GM18861 (cell line): ENCODE measurements around the gene ZNF391.
"Not testable (repeated sequence)": the region's sequence is repeated elsewhere in the genome, so short reads cannot be mapped to it uniquely, and the experiment has no call there.

Source experiments
- ATAC-seq: cut with Tn5 transposase; IDR thresholded peaks from one replicate; pipeline ENCODE4 v1.9.1; 2021; ENCODE audit not compliant: unreplicated experiment

Gene ZNF391

DNA sequence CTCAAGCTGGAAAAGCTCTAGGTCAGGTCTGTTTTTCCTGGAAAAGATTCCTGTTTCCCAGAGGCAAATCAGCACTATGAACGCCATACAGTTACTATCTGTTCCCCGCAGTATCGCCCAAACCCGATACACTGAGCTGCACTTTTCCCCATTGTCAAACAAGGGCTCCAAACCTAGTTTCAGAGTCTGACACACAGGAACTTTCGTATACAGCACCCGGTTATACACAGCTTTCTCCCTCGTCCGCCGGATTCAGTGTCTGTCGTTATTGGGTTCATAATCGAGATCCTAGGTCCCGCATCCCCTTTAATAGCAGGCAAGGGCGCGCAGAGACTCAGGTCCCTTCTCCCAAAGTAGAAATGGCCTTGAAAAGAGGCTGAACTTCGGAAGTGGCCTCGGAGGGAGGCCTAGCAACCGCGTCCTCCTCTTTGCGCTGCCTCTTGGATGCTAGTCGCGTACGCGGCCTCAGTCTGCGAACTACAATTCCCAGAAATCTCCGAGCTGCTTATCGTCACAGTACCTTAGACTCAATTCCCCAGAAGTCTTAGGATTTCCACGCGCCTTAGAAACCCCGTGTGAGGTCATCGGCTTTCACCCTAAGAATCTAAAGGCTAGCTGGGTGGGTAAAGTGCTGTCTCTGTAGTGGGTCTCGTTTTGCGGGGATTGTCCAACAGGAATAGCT is 34.2 kb downstream of the ZNF391 start:
- ATAC-seq, result no peak

DNA sequence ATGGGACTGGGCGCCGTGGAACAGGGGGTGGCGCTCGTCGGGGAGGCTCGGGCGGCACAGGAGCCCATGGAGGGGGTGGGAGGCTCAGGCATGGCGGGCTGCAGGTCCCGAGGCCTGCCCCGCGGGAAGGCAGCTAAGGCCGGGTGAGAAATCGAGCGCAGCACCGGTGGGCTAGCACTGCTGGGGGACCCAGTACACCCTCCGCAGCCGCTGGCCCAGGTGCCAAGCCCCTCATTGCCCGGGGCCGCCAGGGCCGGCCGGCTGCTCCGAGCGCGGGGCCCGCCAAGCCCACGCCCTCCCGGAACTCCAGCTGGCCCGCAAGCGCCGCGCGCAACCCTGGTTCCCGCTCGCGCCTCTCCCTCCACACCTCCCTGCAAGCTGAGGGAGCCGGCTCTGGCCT is 36.3 kb downstream of the ZNF391 start:
- ATAC-seq, result not testable (repeated sequence)

DNA sequence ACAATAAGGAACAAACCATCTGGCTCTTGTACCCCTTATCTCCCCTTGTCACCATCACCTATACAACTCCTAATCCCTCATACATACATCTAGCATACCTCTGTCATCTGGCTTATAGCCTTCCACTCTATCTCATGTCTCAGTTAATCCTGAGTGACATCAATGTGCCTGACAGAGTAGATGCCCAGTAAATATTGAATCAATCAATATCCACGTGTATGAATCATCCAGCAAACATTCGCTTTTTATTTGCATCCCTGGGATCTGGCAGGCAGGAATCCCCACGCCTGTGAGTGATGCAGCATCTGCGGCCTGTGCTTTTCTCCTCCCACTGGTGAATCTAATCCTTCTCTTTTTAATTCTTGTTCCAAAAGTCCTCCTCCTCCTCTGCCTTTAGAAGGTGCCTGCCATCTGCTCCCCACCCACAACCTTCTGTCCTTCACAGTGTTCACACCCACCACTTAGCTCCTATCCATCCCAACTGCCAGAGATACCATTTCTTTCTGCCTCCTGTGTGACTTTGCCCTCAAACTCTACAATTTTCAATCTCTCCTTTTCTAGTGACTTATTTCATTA is 37.6 kb downstream of the ZNF391 start:
- no peak for ATAC-seq

DNA sequence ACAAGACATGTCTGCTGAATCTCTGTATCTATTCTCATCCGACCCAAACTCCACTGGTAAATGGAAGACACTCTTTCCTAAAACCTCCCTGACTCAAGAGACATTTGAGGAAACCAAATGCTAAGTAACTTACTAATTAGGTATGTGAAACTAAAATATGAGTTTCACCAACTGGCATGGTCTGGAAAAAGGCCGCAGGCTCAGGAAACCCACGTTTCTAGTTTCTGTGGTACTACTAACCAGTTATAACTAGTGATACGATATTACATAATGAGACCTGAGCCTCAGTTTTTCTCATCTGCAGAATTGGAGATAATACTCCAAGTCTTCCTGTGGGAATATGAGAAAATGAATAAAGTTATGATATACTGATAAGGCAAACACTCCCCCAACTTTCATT is 39.9 kb downstream of the ZNF391 start:
- ATAC-seq, result no peak

DNA sequence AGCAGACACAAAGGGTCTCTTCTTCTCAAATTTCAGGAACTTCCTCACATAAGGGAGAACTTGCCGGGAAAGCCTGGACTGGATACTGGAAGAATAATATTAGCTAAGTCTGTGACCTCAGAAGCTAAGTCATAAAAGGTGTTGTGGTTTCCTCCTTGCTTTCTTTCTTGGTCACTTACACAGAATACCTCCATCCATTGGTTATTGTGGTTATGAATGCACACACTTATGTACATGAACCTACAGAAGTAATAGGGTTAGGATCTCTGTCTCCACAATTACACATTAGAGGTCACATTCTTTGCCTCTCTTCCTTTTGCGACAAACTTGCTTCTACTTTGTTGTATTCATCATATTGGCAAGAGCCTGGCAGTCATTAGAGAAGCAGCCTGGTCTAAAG is 40.4 kb downstream of the ZNF391 start:
- ATAC-seq, result no peak

DNA sequence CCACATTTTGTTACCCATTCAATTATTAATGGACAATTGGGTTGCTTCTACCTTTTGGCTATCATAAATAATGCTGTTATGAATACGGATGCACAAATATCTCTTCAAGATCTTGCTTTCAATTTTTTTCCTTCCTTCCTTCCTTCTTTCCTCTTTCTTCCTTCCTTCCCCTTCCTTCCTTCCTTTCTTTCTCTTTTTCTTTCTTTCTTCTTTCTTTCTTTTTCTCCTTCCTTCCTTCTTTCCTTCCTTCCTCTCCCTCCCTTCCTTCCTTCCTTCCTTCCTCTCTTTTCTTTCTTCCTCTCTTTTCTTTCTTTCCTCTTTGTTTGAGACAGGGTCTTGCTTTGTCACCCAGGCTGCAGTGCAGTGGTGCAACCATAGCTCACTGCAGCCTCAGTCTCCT is 45.2 kb downstream of the ZNF391 start:
- no peak for ATAC-seq

DNA sequence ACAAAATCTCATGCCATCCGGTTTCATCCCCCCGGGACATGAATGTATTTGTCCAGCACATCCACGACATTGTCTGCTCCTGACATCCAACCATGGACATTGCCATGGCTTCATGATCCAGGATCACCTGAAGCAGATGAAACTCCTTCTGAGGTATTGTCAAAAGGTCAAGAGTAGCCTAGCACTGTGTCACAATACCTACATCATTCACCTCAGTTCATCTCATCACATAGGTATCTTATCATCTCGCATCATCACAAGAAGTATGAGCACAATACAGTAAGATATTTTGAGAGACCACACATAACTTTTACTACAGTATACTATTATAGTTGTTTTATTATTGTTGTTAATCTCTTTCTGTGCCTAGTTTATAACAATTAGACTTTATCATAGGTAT is 50.8 kb downstream of the ZNF391 start:
- no peak for ATAC-seq

DNA sequence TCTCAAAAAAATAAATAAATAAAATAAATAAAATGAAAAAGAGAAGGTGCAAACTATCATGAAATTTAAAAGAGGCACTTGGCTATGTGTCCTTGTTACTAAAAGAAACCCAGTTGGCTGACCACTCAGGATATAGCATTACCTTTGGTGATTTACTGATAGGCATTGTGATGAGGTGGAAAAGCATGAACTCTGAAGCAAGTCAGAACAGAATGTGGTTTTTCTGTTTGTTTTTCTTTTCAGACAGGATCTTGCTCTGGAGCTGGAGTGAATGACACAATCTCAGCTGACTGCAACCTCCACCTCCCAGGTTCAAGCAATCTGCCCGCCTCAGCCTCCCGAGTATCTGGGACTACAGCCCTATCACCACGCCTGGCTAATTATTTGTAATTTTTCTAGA is 52.4 kb downstream of the ZNF391 start:
- no peak for ATAC-seq

DNA sequence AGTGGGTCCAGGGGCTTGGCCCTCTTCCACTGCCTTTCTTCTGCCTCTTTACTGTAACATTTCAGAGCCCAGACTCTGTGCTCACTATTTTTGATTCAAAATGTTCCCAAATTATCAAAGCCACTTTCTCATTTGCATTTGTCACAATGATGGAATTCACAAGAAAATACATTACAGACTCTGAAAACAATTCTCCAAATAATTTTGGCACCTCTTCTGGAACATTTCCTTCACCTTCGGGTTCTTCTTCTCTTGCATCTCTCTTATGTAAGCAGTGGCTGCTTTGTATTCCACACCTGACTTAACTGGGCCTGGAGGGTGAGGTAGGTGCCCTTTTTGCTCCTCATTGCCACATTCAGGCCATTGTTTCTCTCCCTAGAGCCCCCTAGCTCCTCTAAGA is 54.4 kb downstream of the ZNF391 start:
- no peak for ATAC-seq

DNA sequence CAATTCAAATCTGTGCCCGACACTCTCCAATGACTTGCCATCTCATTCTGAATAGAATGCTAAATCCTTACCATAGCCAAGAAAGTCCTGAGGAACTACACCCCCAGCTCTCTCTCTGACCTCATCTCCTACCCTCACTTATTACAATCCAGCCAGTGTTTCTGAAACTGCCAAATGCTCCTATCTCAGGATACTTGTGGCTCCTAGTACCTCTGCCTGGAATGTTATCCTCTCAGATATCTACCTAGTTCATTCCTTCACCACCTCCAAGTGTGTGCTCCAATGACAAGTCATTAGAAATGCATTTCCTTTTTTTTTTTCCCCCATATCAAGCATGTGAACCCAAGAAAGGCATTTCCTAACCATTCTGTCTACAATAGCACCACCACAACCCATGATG is 59.9 kb downstream of the ZNF391 start:
- ATAC-seq, result no peak

DNA sequence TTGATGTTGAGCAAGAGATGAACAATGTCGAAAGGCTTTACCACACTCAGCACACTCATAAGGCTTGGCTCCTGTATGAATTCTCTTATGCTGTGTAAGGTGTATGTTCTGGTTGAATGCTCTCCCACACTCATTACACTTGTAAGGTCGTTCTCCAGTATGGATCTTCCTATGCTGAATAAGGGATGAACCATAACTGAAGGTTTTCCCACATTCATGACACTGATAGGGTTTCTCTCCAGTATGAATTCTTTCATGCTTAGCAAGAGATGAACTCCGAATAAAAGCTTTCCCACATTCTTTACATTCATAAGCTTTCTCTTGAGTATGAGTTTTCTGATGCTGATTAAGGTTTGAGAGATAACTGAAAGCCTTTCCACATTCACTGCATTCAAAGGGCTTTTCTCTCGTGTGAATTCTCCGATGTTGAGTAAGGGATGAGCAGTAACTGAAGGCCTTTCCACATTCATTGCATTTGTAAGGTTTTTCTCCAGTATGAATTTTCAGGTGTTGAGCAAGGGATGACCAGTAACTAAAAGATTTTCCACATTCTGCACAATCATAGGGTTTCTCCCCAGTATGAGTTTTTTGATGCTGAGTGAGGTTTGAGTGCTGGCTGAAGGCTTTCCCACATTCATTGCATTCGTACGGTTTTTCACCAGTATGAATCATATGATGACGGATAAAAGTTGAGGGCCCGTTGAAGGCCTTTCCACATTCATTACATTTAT is 63.3 kb downstream of the ZNF391 start:
- ATAC-seq, result no peak

DNA sequence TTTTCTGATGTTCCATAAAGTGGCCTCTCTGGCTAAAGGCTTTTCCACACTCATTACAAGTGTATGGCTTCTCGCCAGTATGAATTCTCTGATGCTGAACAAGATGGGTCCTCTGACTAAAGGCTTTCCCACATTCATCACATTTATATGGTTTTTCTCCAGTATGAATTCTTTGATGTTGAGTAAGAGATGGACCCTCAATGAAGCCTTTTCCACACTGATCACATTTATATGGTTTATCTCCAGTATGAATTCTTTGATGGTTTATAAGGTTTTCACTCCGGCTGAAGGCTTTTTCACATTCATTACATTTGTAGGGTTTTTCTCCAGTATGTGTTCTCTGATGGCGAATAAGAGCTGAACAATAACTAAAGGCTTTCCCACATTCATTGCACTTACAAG is 63.9 kb downstream of the ZNF391 start:
- ATAC-seq, result no peak
